ENCODE measurements around the gene IFIT1B. TPM values are rescaled to one million over a fixed set of nuclear protein-coding genes. Genes with fewer than 3 reads are reported as not detected.
A peak's percentile ranks its signal among the peaks of the same experiment; 100 is the strongest.

Gene IFIT1B
- total and polyA plus RNA-seq, 9 of the 15 experiments (the other 6 are each of a cell fraction or from before 2014, with no cell fraction given), result not detected

- TF ChIP-seq PHB (CRISPR knock-in tag; IDR thresholded peaks at IDR 0.05) (no peak), ZBTB1 (CRISPR knock-in tag; IDR thresholded peaks at IDR 0.05; ENCODE audit: borderline replicate concordance, low read depth) (no peak), ZNF184 (CRISPR knock-in tag; IDR thresholded peaks at IDR 0.05) (no peak), CREB1 (IDR thresholded peaks at IDR 0.05) (no peak), CREB1 (CRISPR knock-in tag; IDR thresholded peaks at IDR 0.05) (no peak), ZNF124 (CRISPR knock-in tag; IDR thresholded peaks at IDR 0.05) (no peak), CEBPG (CRISPR knock-in tag; IDR thresholded peaks at IDR 0.05) (no peak), CEBPG (tag; conservative IDR thresholded peaks at IDR 0.05 in 1 of 2, IDR thresholded peaks at IDR 0.05 in 1 of 2) (peak; percentile 27 to 81; a peak in 2 of 4 replicates), PURB (CRISPR knock-in tag; IDR thresholded peaks at IDR 0.05; ENCODE audit: low read depth) (no peak), ELF4 (CRISPR knock-in tag; IDR thresholded peaks at IDR 0.05) (no peak), PHB2 (IDR thresholded peaks at IDR 0.05; ENCODE audit: low read depth) (no peak), FOXP1 (CRISPR knock-in tag; IDR thresholded peaks at IDR 0.05) (no peak), ZNF324 (CRISPR knock-in tag; IDR thresholded peaks at IDR 0.05) (no peak), CSDE1 (IDR thresholded peaks at IDR 0.05) (no peak), HNRNPLL (IDR thresholded peaks at IDR 0.05; ENCODE audit: low read depth, low read length, poor library complexity, severe bottlenecking) (no peak), CTCF (IDR thresholded peaks at IDR 0.05 in 2 of 3, conservative IDR thresholded peaks at IDR 0.05 in 1 of 3; ENCODE audit: insufficient read depth in 2 of 3, low read depth in 1 of 3, low read length in 3 of 3) (no peak), VEZF1 (CRISPR knock-in tag; IDR thresholded peaks at IDR 0.05) (no peak), ZNF134 (CRISPR knock-in tag; conservative IDR thresholded peaks at IDR 0.05) (0 out of 2 replicates have a peak, but pooled peaks have one; percentile 37), ZKSCAN1 (IDR thresholded peaks at IDR 0.05; ENCODE audit: low read depth, low read length) (no peak), FOXJ2 (tag; IDR thresholded peaks at IDR 0.05) (peak; percentile 82), POLR2G (IDR thresholded peaks at IDR 0.05; ENCODE audit: low read depth, low read length) (no peak), ZBTB33 (CRISPR knock-in tag; IDR thresholded peaks at IDR 0.05) (no peak), BCOR (IDR thresholded peaks at IDR 0.05) (no peak), ZNF282 (CRISPR knock-in tag; IDR thresholded peaks at IDR 0.05) (no peak), ZFX (CRISPR knock-in tag; IDR thresholded peaks at IDR 0.05) (no peak), NBN (IDR thresholded peaks at IDR 0.05; ENCODE audit: low read depth) (no peak), TCF7 (IDR thresholded peaks at IDR 0.05; ENCODE audit: borderline replicate concordance) (no peak)
Measured at GRCh38 chr10:89373916-89374711, 3.7 kb upstream of the IFIT1B start (continued).

All from K562 (cell line).